NCI-H524 (cell line): ENCODE measurements around the gene GRIK3.

Source experiments
- DNase-seq, 2 experiments: peaks; one replicate each; lab custom pipeline; 2025; lab: John Stamatoyannopoulos, UW

The GRIK3 gene

DNA sequence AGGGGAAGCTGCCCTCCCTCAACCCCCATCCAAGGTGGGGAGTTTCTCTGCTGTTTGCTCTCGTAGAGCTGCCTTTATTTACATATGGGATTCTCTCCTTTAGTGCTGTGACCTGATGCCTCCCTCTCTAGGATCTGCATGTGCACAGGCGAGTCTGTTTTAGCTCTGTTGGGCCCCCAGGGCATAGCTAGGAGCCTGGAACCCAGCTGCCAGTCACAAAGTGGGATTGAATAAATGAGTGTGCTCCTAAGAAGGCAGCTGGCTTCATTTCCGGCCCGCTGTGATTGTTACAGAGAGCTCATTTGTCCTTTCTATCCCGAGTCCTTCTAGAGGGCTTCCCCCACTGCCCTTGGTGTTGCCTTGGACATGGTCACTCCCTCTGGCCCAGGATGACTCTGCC, 176.6 kb downstream of the GRIK3 start:
- peak in 1 of 2 experiments; percentile 35 for DNase-seq

DNA sequence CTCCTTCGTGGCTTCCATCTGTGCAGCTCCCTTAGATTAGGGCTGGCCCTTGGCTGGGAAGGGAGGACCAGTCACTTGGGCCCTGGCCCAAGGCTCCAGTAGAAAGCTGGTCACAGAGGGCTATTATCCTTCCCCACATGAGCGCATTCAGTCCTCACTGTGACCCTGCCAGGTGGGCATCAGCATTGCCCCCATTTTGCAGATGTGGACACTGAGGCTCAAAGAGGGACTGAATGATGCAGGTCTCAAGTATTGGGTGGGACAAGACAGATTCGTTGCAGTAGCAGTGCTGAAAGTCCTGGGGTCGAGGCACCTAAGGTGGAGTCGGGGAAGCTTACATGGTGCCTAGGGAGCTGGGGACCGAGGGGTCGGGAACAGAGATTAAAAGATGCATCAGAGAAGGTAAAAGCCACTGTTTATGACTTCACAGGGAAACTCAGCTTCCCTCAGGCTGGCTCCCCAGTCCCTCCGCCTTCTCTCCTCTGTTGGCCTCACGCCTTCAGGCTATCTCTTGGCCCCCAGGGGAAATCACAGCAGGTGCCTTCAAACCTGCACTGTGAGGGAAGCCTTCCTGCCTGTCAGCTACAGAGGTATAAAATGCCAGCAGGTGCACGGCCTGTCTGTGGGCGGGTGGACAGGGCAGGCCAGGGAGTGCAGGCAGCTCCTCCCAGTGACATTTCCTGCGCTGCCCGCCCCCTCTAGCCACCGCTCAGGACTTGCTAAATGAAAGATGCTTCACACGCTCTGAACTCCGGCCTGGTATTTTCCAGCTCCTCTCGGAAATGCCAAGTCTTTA, 178.4 kb downstream of the GRIK3 start:
- no peak for DNase-seq

DNA sequence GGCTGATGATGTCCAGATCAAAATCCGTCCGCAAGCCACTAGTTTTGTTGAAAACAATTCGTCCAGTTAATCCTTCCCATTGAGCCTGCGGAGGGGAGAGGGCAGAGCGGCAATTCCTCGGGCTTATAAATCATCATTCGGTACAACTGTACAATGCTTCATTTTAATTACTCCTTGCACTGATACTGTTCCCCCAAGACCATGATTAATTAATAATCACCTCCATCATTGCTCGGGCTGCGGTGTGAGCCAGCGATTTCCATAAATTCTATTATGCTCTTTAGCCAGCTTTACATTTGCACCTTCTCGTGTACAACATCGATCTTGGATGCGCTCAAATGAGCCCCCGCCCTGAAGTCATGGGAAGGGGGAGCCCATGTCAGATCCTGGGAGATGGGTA, 180.7 kb downstream of the GRIK3 start:
- DNase-seq: no peak

DNA sequence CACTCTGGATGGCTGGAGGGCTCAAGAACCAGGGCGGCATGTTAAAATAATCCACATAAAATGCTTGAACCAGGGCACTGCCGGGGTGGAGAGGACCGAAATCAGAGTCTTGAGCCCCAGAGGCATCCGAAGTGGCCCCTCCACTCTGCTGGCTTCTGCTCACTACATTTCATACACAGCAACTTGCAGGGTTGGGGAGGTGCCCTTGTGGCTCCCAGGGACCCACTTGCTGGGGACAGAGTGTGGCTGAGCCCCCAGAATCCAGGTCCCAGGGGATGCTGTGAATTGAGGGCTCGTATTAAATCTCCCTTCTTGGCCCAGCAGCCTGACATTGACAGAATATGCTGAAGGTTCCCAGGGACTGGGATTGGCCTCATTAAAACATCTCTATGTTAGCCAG, 181.7 kb downstream of the GRIK3 start:
- no peak for DNase-seq

GRCh38 chr1:36851595-36851994, 182.7 kb downstream of the GRIK3 start:
- peak; percentile 95 to 96 for DNase-seq

- peak; percentile 95 to 96 for DNase-seq
These were observed 183.2 kb downstream of the GRIK3 start for GRCh38 chr1:36851087-36851486.

GRCh38 chr1:36849956-36850355, 184.4 kb downstream of the GRIK3 start:
- no peak for DNase-seq

DNA sequence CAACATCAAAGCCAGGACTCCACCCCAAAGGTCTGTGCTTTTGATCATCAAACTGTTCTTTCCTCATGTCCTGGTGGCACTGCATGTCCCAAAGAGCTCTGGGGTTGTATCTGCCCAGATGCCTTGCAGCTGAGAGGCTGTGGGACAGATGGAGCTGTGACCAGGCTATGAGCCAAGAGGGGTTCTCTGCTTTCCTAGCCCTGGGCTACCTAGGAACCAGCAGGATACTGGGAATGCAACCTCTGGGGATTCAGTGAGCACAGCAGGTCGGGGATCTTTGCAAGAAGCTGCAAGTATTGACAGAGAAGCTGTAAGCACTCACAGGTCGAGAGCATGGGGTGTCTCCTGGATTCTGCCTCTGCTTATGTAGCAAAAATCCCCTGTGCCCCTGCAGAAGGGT, 186.6 kb downstream of the GRIK3 start:
- DNase-seq: peak; percentile 95 to 97

DNA sequence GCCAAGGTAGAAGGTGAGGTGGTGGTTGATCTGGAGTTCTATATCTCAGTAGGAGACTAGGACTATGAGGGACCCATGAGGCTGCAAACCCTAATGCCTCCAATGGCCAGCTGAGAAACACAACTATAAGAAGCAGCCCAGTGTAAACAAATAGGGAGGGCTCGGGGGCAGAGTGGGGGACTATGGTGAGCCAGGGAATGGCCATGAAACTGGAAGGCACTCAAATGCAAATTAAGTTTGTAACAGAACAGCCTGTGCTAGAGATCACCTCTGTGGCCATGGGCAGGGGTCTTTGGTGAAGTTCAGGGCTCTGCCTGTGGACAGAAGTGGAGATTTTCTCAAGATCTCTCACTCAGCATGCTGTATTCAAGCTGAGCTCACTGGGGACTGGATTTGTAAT, 187.1 kb downstream of the GRIK3 start:
- no peak for DNase-seq

GRCh38 chr1:36846357-36846756, 188.0 kb downstream of the GRIK3 start:
- peak in 1 of 2 experiments; percentile 33 for DNase-seq

- no peak for DNase-seq
These were observed 188.5 kb downstream of the GRIK3 start for GRCh38 chr1:36845802-36846201.

DNA sequence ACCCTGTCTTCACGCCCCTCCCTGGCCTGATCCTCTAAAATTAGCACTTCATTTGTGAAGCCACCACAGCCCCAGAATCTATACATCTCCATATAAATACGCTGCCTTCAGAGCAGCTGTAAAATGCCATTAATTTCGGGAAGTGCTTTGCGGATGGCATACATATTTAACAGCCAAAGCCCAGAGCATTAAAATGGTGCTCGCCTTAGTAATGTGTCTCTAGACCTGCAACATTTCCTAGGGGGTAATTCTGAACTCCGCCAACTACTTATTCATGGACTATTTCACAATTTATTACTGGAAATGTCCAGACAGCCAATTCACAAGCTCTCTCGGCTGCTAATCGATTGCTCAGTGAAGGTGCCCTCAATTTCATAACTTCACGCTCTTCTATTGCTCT, 189.4 kb downstream of the GRIK3 start:
- no peak for DNase-seq

DNA sequence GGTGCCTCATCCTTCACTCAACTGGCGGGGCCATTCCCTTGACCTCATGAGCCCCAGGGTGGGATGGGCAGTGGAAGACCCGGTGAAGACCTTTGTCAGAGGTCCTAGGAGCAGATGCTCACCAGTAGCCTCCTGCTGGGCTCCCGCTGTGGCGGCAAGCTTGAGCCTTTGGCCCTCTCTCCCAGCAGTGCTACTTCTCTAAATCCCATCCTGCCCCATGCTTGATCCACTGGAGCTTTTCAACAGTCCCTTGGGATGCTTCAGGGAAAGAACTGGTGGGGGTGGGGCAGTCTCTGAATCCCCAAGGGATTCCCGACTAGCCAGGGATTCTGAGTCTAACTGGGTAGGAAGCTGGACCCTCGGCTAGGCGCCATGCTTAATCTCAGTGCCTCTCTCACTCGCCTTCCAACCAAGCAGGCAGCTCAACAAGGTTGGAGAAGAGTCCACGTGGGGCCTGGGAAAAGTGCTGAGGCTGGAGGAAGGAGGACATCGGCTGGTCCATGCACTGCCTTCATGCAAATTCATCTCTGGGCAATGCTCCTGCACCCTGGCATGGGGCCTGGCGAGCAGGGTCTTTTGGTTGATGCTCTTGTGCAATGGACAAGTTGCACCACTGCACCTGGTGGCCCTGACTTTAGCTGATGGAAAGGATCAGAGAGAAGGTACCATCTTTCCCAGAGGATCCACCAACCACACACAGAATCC, 190.3 kb downstream of the GRIK3 start:
- DNase-seq: peak; percentile 43 to 67

DNA sequence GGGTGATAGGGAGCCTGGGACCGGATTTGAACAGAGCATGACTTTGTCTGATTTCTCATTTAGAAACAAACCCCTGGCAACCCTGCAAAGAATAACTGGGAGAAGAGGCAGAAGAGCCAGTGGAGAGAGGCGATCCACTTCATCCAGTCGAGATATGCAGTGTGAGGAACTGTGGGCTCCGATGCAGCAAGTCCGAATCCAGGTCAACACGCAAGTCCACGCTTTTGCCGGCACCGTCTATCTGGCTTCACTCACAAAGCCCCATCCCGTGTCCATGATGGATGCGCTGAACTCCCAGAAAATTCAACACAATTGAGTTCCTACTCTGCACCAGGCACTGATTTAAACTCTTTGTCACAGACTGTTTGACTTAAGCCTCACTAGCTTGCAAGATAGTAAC, 191.3 kb downstream of the GRIK3 start:
- no peak for DNase-seq

- peak; percentile 30 to 53 for DNase-seq
These were observed 191.9 kb downstream of the GRIK3 start for GRCh38 chr1:36842448-36842847.

GRCh38 chr1:36839485-36839884, 194.8 kb downstream of the GRIK3 start:
- DNase-seq: no peak

GRCh38 chr1:36838888-36839287, 195.4 kb downstream of the GRIK3 start:
- DNase-seq: no peak

- DNase-seq: no peak
These were observed 197.4 kb downstream of the GRIK3 start for GRCh38 chr1:36836916-36837315.

- DNase-seq: no peak
These were observed 198.0 kb downstream of the GRIK3 start for GRCh38 chr1:36836196-36836883.

DNA sequence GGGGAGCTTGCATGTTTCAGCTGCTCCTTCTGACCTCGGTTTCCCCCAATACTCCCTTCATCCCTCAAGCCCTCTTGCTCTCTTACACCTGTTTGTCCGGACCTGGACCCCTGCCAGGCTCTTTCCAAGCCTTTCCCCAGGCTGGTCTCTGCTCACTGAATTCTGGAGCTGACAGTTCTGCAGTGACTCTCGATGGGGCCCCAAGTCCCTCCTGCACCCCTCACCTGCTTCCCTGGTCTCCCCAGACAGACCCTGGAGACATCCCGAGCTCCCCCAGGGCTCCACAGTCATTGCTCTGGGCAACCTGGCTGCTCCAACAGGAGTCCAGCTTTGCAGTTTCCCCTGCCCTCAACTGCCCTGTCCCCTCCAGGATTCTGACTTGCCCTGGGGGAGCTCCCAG, 198.6 kb downstream of the GRIK3 start:
- no peak for DNase-seq

DNA sequence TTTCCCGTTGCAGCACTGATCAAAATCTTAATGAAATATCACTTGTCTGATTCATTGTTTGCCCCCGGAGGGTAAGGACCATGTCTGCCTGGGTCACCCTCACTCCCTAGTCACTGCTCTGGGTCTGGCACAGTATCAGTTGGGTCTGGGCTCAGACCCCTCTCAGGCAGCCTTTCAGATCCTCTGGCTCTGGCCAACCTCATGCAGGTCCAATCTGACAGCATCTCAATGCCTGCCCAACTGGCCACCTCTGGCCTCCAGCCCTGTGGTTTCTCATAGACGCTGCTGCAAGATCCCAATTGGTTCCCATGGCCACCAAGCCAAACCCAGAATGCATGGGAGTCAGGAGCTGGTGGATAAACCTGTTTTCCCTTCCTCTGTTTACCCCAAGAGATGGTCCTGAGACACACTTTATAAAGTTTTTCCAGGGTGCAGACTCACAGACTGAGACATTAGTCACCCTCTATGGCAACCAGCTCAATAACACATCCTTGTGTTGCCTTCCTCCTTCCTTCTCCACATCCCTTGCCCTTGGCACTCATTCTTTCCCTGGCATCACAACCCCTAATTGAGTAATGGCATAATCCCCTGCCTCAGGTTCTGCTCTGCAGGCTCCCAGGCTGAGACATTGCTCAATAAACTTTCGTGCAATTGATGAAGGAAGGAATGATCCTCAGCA, 199.2 kb downstream of the GRIK3 start:
- no peak for DNase-seq

DNA sequence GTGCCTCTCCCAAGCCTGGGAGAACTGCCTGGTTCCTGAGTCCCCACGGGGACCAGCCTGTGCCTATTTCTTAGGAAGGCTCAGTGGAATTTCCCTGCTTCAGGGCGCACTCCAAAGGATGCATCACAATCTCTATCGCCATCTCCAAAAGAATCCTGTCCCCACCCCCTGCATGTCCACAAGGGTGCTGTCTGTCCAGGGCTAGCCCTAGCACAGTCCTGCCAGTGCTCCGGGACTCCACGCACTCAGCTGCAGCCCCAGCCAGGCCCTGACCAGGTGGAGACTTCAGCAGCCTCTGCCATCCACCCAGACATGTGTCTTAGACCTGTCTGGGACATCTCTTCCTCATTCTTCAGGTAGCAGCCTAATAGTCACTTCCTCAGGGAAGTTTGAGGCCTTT, 199.7 kb downstream of the GRIK3 start:
- no peak for DNase-seq
